ENCODE measurements around the gene STARD6.

GRCh38 chr18:54378057-54378456, 20.4 kb upstream of the STARD6 start:
- TF ChIP-seq CTCF (IDR thresholded peaks at IDR 0.05) (no peak), POLR2A (IDR thresholded peaks at IDR 0.05) (no peak), POLR2AphosphoS5 (IDR thresholded peaks at IDR 0.05) (no peak)
